ENCODE data around the gene CPHXL2. TPM values are rescaled to one million over a fixed set of nuclear protein-coding genes. Genes with fewer than 3 reads are reported as not detected.

The CPHXL2 gene
- total and polyA plus RNA-seq, 2 experiments from 2014 or later: not detected

GRCh38 chr16:75622761-75623605, 53.8 kb downstream of the CPHXL2 start, which contains the start of gene ADAT1:
Gene ADAT1 (minus strand): TSS chr16:75623281. CDS start chr16:75620799, 2,482 bp downstream.
- Histone ChIP-seq H3K27me3 (ENCODE audit: insufficient read depth) (no peaks in the 10 kb centered on the region), H2AFZ (peak within 1 kb of the TSS; percentile 14; the same call in 1 of the 2 replicates), H4K20me1 (replicated peaks; ENCODE audit: insufficient read depth) (no peaks in the 10 kb centered on the region; the same call in 1 of the 2 replicates), H3K79me2 (replicated peaks; ENCODE audit: insufficient read depth) (peaks cover 10% of the 10 kb centered on the region; the same call in 1 of the 2 replicates), H3F3A (replicated peaks; ENCODE audit: low read depth) (peaks cover 6% of the 10 kb centered on the region; the same call in 1 of the 2 replicates), H3K4me3 (peak within 1 kb of the TSS; percentile 69), H3K36me3 (ENCODE audit: insufficient read depth) (peaks cover 24% of the 10 kb centered on the region), H3K4me2 (peak within 1 kb of the TSS; percentile 85), H3K27ac (ENCODE audit: low read depth) (peak within 1 kb of the TSS; percentile 82), H3K9me2 (ENCODE audit: insufficient read depth) (no peaks in the 10 kb centered on the region), H3K4me1 (ENCODE audit: insufficient read depth) (peaks cover 7% of the 10 kb centered on the region; the same call in 1 of the 2 replicates)
- Mint-ChIP-seq H3K4me1 (peaks cover 4% of the 10 kb centered on the region), H3K27me3 (ENCODE audit: insufficient read depth, low read depth, poor library complexity) (peaks cover 2% of the 10 kb centered on the region), H3K36me3 (ENCODE audit: low read depth) (peaks cover 47% of the 10 kb centered on the region), H3K4me3 (peak within 1 kb of the TSS; percentile 97), H3K9me3 (no peaks in the 10 kb centered on the region), H3K27ac (peak within 1 kb of the TSS; percentile 99)
- no peak for TF ChIP-seq ZNF114 (CRISPR knock-in tag; IDR thresholded peaks at IDR 0.05)
- TF ChIP-seq STAT1 (IDR thresholded peaks at IDR 0.05; ENCODE audit: unreplicated experiment): no peak
- no peak for TF ChIP-seq EZH2phosphoT487 (IDR thresholded peaks at IDR 0.05; ENCODE audit: unreplicated experiment)
- peak; percentile 95 for TF ChIP-seq ETS1 (IDR thresholded peaks at IDR 0.05)
- TF ChIP-seq NANOG (IDR thresholded peaks at IDR 0.05; ENCODE audit: borderline replicate concordance): no peak
- TF ChIP-seq CTCF (conservative IDR thresholded peaks at IDR 0.05; ENCODE audit: low read depth in 2 of 2): no peak
- TF ChIP-seq EZH2 (IDR thresholded peaks at IDR 0.05; ENCODE audit: low read depth, unreplicated experiment): no peak
- no peak for TF ChIP-seq JUNB (IDR thresholded peaks at IDR 0.05; ENCODE audit: unreplicated experiment)
- peak; percentile 96 for TF ChIP-seq POLR2AphosphoS5 (IDR thresholded peaks at IDR 0.05; ENCODE audit: low read depth)
- TF ChIP-seq CREB1 (CRISPR knock-in tag; IDR thresholded peaks at IDR 0.05; ENCODE audit: low read depth): peak; percentile 99
- TF ChIP-seq ZNF462 (CRISPR knock-in tag; IDR thresholded peaks at IDR 0.05): no peak
- TF ChIP-seq REST (IDR thresholded peaks at IDR 0.05; ENCODE audit: unreplicated experiment): no peak
- TF ChIP-seq ZNF331 (CRISPR knock-in tag; IDR thresholded peaks at IDR 0.05; ENCODE audit: low read depth): no peak
- DNase-seq (ENCODE audit: low spot score): peak; percentile 100
- ATAC-seq: peak; percentile 96

Data from GM23338 (cell line).